ENCODE results near the gene TM4SF18.

DNA sequence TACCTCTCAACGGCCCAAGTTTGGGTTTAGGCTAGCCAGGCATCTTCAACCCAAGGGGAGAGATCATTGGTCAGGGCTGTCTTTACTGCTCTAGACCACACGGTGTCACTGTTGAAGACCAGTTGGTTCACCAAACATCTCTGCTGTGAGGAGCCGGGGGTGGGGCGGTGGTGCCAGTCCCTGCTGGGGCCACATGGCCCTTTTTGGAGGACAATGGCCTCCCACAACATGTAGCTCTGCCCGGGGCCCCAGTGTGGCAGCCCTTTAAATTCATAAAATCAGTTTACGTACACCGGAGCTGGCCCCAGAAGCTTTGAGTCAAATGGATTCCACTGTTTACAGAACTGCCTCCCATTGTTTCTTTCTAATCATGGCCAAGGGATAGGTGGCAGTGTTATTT is 19.1 kb upstream of the TM4SF18 start:
- TF ChIP-seq, protein P1, sequence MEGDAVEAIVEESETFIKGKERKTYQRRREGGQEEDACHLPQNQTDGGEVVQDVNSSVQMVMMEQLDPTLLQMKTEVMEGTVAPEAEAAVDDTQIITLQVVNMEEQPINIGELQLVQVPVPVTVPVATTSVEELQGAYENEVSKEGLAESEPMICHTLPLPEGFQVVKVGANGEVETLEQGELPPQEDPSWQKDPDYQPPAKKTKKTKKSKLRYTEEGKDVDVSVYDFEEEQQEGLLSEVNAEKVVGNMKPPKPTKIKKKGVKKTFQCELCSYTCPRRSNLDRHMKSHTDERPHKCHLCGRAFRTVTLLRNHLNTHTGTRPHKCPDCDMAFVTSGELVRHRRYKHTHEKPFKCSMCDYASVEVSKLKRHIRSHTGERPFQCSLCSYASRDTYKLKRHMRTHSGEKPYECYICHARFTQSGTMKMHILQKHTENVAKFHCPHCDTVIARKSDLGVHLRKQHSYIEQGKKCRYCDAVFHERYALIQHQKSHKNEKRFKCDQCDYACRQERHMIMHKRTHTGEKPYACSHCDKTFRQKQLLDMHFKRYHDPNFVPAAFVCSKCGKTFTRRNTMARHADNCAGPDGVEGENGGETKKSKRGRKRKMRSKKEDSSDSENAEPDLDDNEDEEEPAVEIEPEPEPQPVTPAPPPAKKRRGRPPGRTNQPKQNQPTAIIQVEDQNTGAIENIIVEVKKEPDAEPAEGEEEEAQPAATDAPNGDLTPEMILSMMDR (conservative IDR thresholded peaks at IDR 0.05): peak; percentile 82
- TF ChIP-seq EZH2 (IDR thresholded peaks at IDR 0.05; ENCODE audit: low read depth): no peak

Data from PC-9 (cell line).